Activated naive CD8-positive, alpha-beta T cell (primary cell): ENCODE results near the gene FGL2.
"Not testable (repeated sequence)": the region's sequence is repeated elsewhere in the genome, so short reads cannot be mapped to it uniquely, and the experiment has no call there.

Source experiments
- H3K27ac Mint-ChIP-seq: one replicate; pipeline ENCODE4 v1.8.0; 2021; ENCODE audit warnings: mixed read lengths
- H3K27me3 Mint-ChIP-seq: one replicate; pipeline ENCODE4 v1.8.0; 2021; ENCODE audit warnings: mixed read lengths
- H3K36me3 Mint-ChIP-seq: one replicate; pipeline ENCODE4 v1.8.0; 2021; ENCODE audit warnings: mixed read lengths
- H3K4me1 Mint-ChIP-seq: one replicate; pipeline ENCODE4 v1.8.0; 2021; ENCODE audit warnings: low read depth, mixed read lengths
- H3K4me3 Mint-ChIP-seq: one replicate; pipeline ENCODE4 v1.8.0; 2021; ENCODE audit warnings: mild to moderate bottlenecking, mixed read lengths
- H3K9me3 Mint-ChIP-seq: one replicate; pipeline ENCODE4 v1.8.0; 2021; ENCODE audit warnings: low read depth, mixed read lengths

FGL2 gene

GRCh38 chr7:77223261-77223660 lies 23.6 kb upstream of the FGL2 start:
- H3K27me3 Mint-ChIP-seq: no peaks in the 10 kb centered on the region
- peak overlapping the region; percentile 51 for H3K4me3 Mint-ChIP-seq
- H3K36me3 Mint-ChIP-seq: peaks cover 18% of the 10 kb centered on the region
- H3K4me1 Mint-ChIP-seq: peaks cover 29% of the 10 kb centered on the region
- H3K9me3 Mint-ChIP-seq: peaks cover 9% of the 10 kb centered on the region
- peak overlapping the region; percentile 43 for H3K27ac Mint-ChIP-seq

- Mint-ChIP-seq H3K9me3 (peaks cover 8% of the 10 kb centered on the region), H3K27me3 (no peaks in the 10 kb centered on the region), H3K36me3 (peaks cover 14% of the 10 kb centered on the region), H3K27ac (peak overlapping the region; percentile 43), H3K4me1 (peaks cover 29% of the 10 kb centered on the region), H3K4me3 (peak overlapping the region; percentile 51)
Measured at GRCh38 chr7:77222819-77223218, 23.2 kb upstream of the FGL2 start.

GRCh38 chr7:77222065-77222464 lies 22.4 kb upstream of the FGL2 start:
- Mint-ChIP-seq H3K27me3 (no peaks in the 10 kb centered on the region), H3K9me3 (peaks cover 8% of the 10 kb centered on the region), H3K36me3 (peaks cover 14% of the 10 kb centered on the region), H3K4me3 (no peak overlapping the region), H3K27ac (no peak overlapping the region), H3K4me1 (peaks cover 29% of the 10 kb centered on the region)

GRCh38 chr7:77219701-77220331 lies 20.2 kb upstream of the FGL2 start:
- not testable (repeated sequence) for H3K27me3 Mint-ChIP-seq, H3K27ac Mint-ChIP-seq, H3K9me3 Mint-ChIP-seq
- peak overlapping the region; percentile 13 for H3K4me3 Mint-ChIP-seq
- peaks cover 14% of the 10 kb centered on the region for H3K36me3 Mint-ChIP-seq
- peaks cover 29% of the 10 kb centered on the region for H3K4me1 Mint-ChIP-seq

GRCh38 chr7:77217474-77218185 lies 18.0 kb upstream of the FGL2 start:
- no peak overlapping the region for H3K4me3 Mint-ChIP-seq
- peaks cover 18% of the 10 kb centered on the region for H3K36me3 Mint-ChIP-seq
- H3K27ac Mint-ChIP-seq: no peak overlapping the region
- H3K27me3 Mint-ChIP-seq: no peaks in the 10 kb centered on the region
- H3K9me3 Mint-ChIP-seq: peaks cover 8% of the 10 kb centered on the region
- peaks cover 18% of the 10 kb centered on the region for H3K4me1 Mint-ChIP-seq

- H3K27me3 Mint-ChIP-seq: no peaks in the 10 kb centered on the region
- H3K4me3 Mint-ChIP-seq: no peak overlapping the region
- peaks cover 5% of the 10 kb centered on the region for H3K4me1 Mint-ChIP-seq
- H3K9me3 Mint-ChIP-seq: peaks cover 8% of the 10 kb centered on the region
- H3K36me3 Mint-ChIP-seq: peaks cover 18% of the 10 kb centered on the region
- no peak overlapping the region for H3K27ac Mint-ChIP-seq
Measured at GRCh38 chr7:77216181-77216845, 16.7 kb upstream of the FGL2 start.

- H3K4me3 Mint-ChIP-seq: no peak overlapping the region
- no peak overlapping the region for H3K27ac Mint-ChIP-seq
- peaks cover 21% of the 10 kb centered on the region for H3K36me3 Mint-ChIP-seq
- H3K4me1 Mint-ChIP-seq: no peaks in the 10 kb centered on the region
- no peaks in the 10 kb centered on the region for H3K27me3 Mint-ChIP-seq
- peaks cover 5% of the 10 kb centered on the region for H3K9me3 Mint-ChIP-seq
Measured at GRCh38 chr7:77209479-77210139, 10.0 kb upstream of the FGL2 start.

GRCh38 chr7:77208416-77208815 lies 8.8 kb upstream of the FGL2 start:
- no peaks in the 10 kb centered on the region for H3K4me1 Mint-ChIP-seq
- no peak overlapping the region for H3K4me3 Mint-ChIP-seq
- H3K27me3 Mint-ChIP-seq: no peaks in the 10 kb centered on the region
- H3K36me3 Mint-ChIP-seq: peaks cover 20% of the 10 kb centered on the region
- no peak overlapping the region for H3K27ac Mint-ChIP-seq
- H3K9me3 Mint-ChIP-seq: peaks cover 5% of the 10 kb centered on the region

GRCh38 chr7:77205706-77206105 lies 6.1 kb upstream of the FGL2 start:
- Mint-ChIP-seq H3K9me3 (peaks cover 5% of the 10 kb centered on the region), H3K4me3 (no peak overlapping the region), H3K27me3 (no peaks in the 10 kb centered on the region), H3K4me1 (peaks cover 3% of the 10 kb centered on the region), H3K36me3 (peaks cover 17% of the 10 kb centered on the region), H3K27ac (no peak overlapping the region)

GRCh38 chr7:77202481-77202976 lies 2.9 kb upstream of the FGL2 start:
- H3K4me1 Mint-ChIP-seq: peaks cover 32% of the 10 kb centered on the region
- H3K27ac Mint-ChIP-seq: no peak overlapping the region
- peaks cover 2% of the 10 kb centered on the region for H3K36me3 Mint-ChIP-seq
- H3K4me3 Mint-ChIP-seq: no peak overlapping the region
- H3K27me3 Mint-ChIP-seq: no peaks in the 10 kb centered on the region
- no peaks in the 10 kb centered on the region for H3K9me3 Mint-ChIP-seq

GRCh38 chr7:77200542-77200941 lies 923 bp upstream of the FGL2 start:
- peaks cover 32% of the 10 kb centered on the region for H3K4me1 Mint-ChIP-seq
- no peaks in the 10 kb centered on the region for H3K9me3 Mint-ChIP-seq
- H3K27me3 Mint-ChIP-seq: no peaks in the 10 kb centered on the region
- peaks cover 2% of the 10 kb centered on the region for H3K36me3 Mint-ChIP-seq
- H3K27ac Mint-ChIP-seq: no peak overlapping the region
- H3K4me3 Mint-ChIP-seq: peak overlapping the region; percentile 66

- Mint-ChIP-seq H3K27me3 (no peaks in the 10 kb centered on the region), H3K36me3 (no peaks in the 10 kb centered on the region), H3K9me3 (no peaks in the 10 kb centered on the region), H3K4me1 (peaks cover 46% of the 10 kb centered on the region), H3K27ac (no peak overlapping the region), H3K4me3 (no peak overlapping the region)
Measured at GRCh38 chr7:77197141-77197540, 2.5 kb downstream of the FGL2 start.

GRCh38 chr7:77188731-77189437 lies 10.7 kb downstream of the FGL2 start:
- no peak overlapping the region for H3K4me3 Mint-ChIP-seq
- H3K4me1 Mint-ChIP-seq: peaks cover 15% of the 10 kb centered on the region
- no peaks in the 10 kb centered on the region for H3K36me3 Mint-ChIP-seq
- H3K27ac Mint-ChIP-seq: no peak overlapping the region
- no peaks in the 10 kb centered on the region for H3K27me3 Mint-ChIP-seq
- no peaks in the 10 kb centered on the region for H3K9me3 Mint-ChIP-seq

GRCh38 chr7:77185866-77186265 lies 13.8 kb downstream of the FGL2 start:
- Mint-ChIP-seq H3K36me3 (no peaks in the 10 kb centered on the region), H3K27me3 (no peaks in the 10 kb centered on the region), H3K4me1 (no peaks in the 10 kb centered on the region), H3K9me3 (no peaks in the 10 kb centered on the region), H3K4me3 (no peak overlapping the region), H3K27ac (no peak overlapping the region)
